ENCODE data around the gene RYR2. TPM values are rescaled to one million over a fixed set of nuclear protein-coding genes. Genes with fewer than 3 reads are reported as not detected.
A peak's percentile ranks its signal among the peaks of the same experiment; 100 is the strongest.
"Not testable (repeated sequence)": the region's sequence is repeated elsewhere in the genome, so short reads cannot be mapped to it uniquely, and the experiment has no call there.

RYR2 gene
- total RNA-seq, 6 experiments from 2014 or later = 0.05 to 0.17 TPM; not detected in 4

- H3K36me3 Mint-ChIP-seq (ENCODE audit: low read depth) = no peaks in the 10 kb centered on the region
- TF ChIP-seq CTCF (IDR thresholded peaks at IDR 0.05) = no peak
- H3K4me1 Mint-ChIP-seq (ENCODE audit: low read depth) = no peaks in the 10 kb centered on the region
- peaks cover 7% of the 10 kb centered on the region for H3K9me3 Mint-ChIP-seq
- no peaks in the 10 kb centered on the region; the same call in 1 of the 2 replicates for H3K27me3 Mint-ChIP-seq (ENCODE audit: insufficient read depth)
- DNase-seq = no peak
- H3K4me3 Mint-ChIP-seq = no peak overlapping the region
- no peak overlapping the region for H3K27ac Mint-ChIP-seq
Measured at GRCh38 chr1:237838320-237838719, 796.3 kb downstream of the RYR2 start.

GRCh38 chr1:237838904-237839534, 797.0 kb downstream of the RYR2 start:
- no peak for DNase-seq
- Mint-ChIP-seq H3K4me3 (no peak overlapping the region), H3K27me3 (ENCODE audit: insufficient read depth) (no peaks in the 10 kb centered on the region; the same call in 1 of the 2 replicates), H3K9me3 (peaks cover 7% of the 10 kb centered on the region), H3K27ac (no peak overlapping the region), H3K36me3 (ENCODE audit: low read depth) (no peaks in the 10 kb centered on the region), H3K4me1 (ENCODE audit: low read depth) (no peaks in the 10 kb centered on the region)
- no peak for TF ChIP-seq CTCF (IDR thresholded peaks at IDR 0.05)

GRCh38 chr1:237841485-237841884, 799.5 kb downstream of the RYR2 start:
- Mint-ChIP-seq H3K4me3 (no peak overlapping the region), H3K4me1 (ENCODE audit: low read depth) (no peaks in the 10 kb centered on the region), H3K27ac (no peak overlapping the region), H3K9me3 (peaks cover 7% of the 10 kb centered on the region), H3K36me3 (ENCODE audit: low read depth) (no peaks in the 10 kb centered on the region), H3K27me3 (ENCODE audit: insufficient read depth) (no peaks in the 10 kb centered on the region; the same call in none of the 2 replicates)
- DNase-seq = no peak
- no peak for TF ChIP-seq CTCF (IDR thresholded peaks at IDR 0.05)

- DNase-seq; H3K27ac Mint-ChIP-seq; H3K36me3 Mint-ChIP-seq (ENCODE audit: low read depth); H3K9me3 Mint-ChIP-seq; H3K4me3 Mint-ChIP-seq; H3K27me3 Mint-ChIP-seq (ENCODE audit: insufficient read depth); H3K4me1 Mint-ChIP-seq (ENCODE audit: low read depth): not testable (repeated sequence)
Measured at GRCh38 chr1:237843516-237843915, 801.5 kb downstream of the RYR2 start.

DNA sequence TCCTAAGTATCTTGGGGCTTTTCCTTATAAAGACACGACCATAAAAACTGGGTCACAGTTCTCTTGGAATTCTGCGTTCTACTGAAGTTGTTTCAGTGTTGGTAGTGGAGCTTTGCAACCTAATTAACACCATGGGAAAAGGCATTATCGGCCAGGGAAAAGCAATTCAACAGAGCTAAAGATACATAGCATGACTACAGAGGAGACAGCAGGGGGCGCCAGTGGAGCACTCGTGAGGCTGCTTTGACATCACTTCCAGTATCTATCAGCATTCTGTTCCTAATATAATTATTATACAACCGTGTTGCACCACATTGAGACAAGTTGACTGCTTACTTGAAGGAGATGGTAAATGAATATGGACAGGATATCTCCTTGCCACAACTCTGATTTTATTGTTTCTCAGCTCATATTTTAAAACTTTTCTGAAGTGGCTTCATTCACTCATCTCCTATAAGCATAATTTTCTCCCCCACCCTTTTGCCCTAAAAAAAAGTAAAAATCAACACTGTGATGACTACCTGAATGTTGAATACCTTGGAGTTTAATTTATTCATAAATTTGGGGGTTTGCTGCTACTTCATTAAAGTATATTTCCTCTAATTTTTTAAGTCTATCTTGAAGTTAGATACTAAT, 809.3 kb downstream of the RYR2 start:
- H3K9me3 Mint-ChIP-seq = no peaks in the 10 kb centered on the region; the same call in 1 of the 2 replicates
- peaks cover 4% of the 10 kb centered on the region for H3K27me3 Mint-ChIP-seq (ENCODE audit: insufficient read depth)
- H3K27ac Mint-ChIP-seq = no peak overlapping the region
- DNase-seq = peak; percentile 23
- TF ChIP-seq CTCF (IDR thresholded peaks at IDR 0.05) = peak; percentile 88
- H3K4me1 Mint-ChIP-seq (ENCODE audit: low read depth) = no peaks in the 10 kb centered on the region
- H3K4me3 Mint-ChIP-seq = no peak overlapping the region
- H3K36me3 Mint-ChIP-seq (ENCODE audit: low read depth) = no peaks in the 10 kb centered on the region

- Mint-ChIP-seq H3K4me3 (no peak overlapping the region), H3K4me1 (ENCODE audit: low read depth) (no peaks in the 10 kb centered on the region), H3K9me3 (no peaks in the 10 kb centered on the region; the same call in 1 of the 2 replicates), H3K27ac (no peak overlapping the region), H3K27me3 (ENCODE audit: insufficient read depth) (peaks cover 4% of the 10 kb centered on the region), H3K36me3 (ENCODE audit: low read depth) (no peaks in the 10 kb centered on the region)
- DNase-seq = no peak
- no peak for TF ChIP-seq CTCF (IDR thresholded peaks at IDR 0.05)
Measured at GRCh38 chr1:237852342-237852741, 810.4 kb downstream of the RYR2 start.
